Panc1 (cell line): Measurements from ENCODE around the gene MYO1B. TPM values are rescaled to one million over a fixed set of nuclear protein-coding genes. Genes with fewer than 3 reads are reported as not detected.

Experiments
- ATAC-seq: fragments of 200-7000 bp; cut with Tn5 transposase; 2 replicates; pipeline ENCODE4 v1.9.1; 2020; ENCODE audit warnings: mild to moderate bottlenecking, moderate library complexity
- BruUV-seq: library from RNA; stranded (reverse); fragments of 400-500 nt; replicated peaks from 2 replicates; lab custom pipeline; 2021; lab: Mats Ljungman, UMichigan
- CTCF ChIA-PET: fragments of 300-600 bp; sonication (Branson Sonifier 250); formaldehyde crosslinking; loops from one replicate; lab custom pipeline; 2022; ENCODE audit warnings: antibody characterized with exemption; lab: Charles Lee
- POLR2A ChIA-PET: fragments of 300-600 bp; sonication (Branson Sonifier 250); formaldehyde crosslinking; loops from one replicate; lab custom pipeline; 2022; ENCODE audit warnings: antibody characterized with exemption; lab: Charles Lee
- DNase-seq: peaks from one replicate; pipeline ENCODE4 v3.0.0-alpha.2; 2010; ENCODE audit warnings: low read depth, low spot score
- H3K27ac ChIP-seq: 2 replicates; pipeline ENCODE4 v1.5.1; 2011; ENCODE audit warnings: mild to moderate bottlenecking, low read length, inconsistent platforms
- H3K27me3 ChIP-seq: fragments of 200-500 bp; sonication (Bioruptor generic); 2 replicates; pipeline ENCODE4 v1.6.0; 2014; ENCODE audit warnings: low read length, inconsistent platforms; ENCODE audit not compliant: control insufficient read depth, insufficient read depth
- H3K36me3 ChIP-seq: fragments of 200-500 bp; sonication (Bioruptor generic); 2 replicates; pipeline ENCODE4 v1.5.1; 2014; ENCODE audit warnings: inconsistent platforms, mild to moderate bottlenecking, low read length, moderate library complexity; ENCODE audit not compliant: control insufficient read depth, insufficient read depth
- H3K4me1 ChIP-seq: 2 replicates; pipeline ENCODE4 v1.5.1; 2011; ENCODE audit warnings: inconsistent platforms, mild to moderate bottlenecking, low read length, moderate library complexity; ENCODE audit not compliant: control insufficient read depth, insufficient read depth
- H3K4me3 ChIP-seq, 2 experiments: 2 replicates each; pipeline ENCODE4 v1.5.1; 2011 to 2012; ENCODE audit warnings: low read depth in 2 of 2, low read length in 2 of 2, mild to moderate bottlenecking in 2 of 2, inconsistent platforms in 1 of 2, moderate library complexity in 1 of 2
- H3K9me3 ChIP-seq: fragments of 200-500 bp; sonication (Bioruptor generic); 2 replicates; pipeline ENCODE4 v1.5.1; 2014; ENCODE audit warnings: low read depth, mild to moderate bottlenecking, inconsistent platforms, low read length, moderate library complexity; ENCODE audit not compliant: control insufficient read depth, insufficient read depth
- CTCF ChIP-seq: fragments of 450-650 bp; IDR thresholded peaks from 2 replicates; pipeline ENCODE4 v1.5.1; 2017; ENCODE audit warnings: mild to moderate bottlenecking
- POLR2AphosphoS5 ChIP-seq: IDR thresholded peaks from 2 replicates; pipeline ENCODE4 v1.6.1; 2012; ENCODE audit warnings: mild to moderate bottlenecking, low read depth, low read length, moderate library complexity
- REST ChIP-seq, 2 experiments: IDR thresholded peaks; 2 replicates each; pipeline ENCODE4 v1.6.1; 2011 to 2012; ENCODE audit warnings: low read depth in 2 of 2, control low read depth in 1 of 2, low read length in 1 of 2, mild to moderate bottlenecking in 1 of 2, moderate library complexity in 1 of 2; ENCODE audit not compliant: insufficient read depth in 1 of 2
- SIN3A ChIP-seq: IDR thresholded peaks from 2 replicates; pipeline ENCODE4 v1.6.1; 2012; ENCODE audit warnings: low read depth, mild to moderate bottlenecking, low read length, moderate library complexity, borderline replicate concordance; ENCODE audit not compliant: insufficient read depth
- TCF7L2 ChIP-seq: IDR thresholded peaks from 2 replicates; pipeline ENCODE4 v1.6.1; 2011; ENCODE audit warnings: mild to moderate bottlenecking, low read depth, low read length, inconsistent platforms
- in situ Hi-C: cut with HindIII; loops from 2 replicates; pipeline ENCODE4 v1.10.0; 2016; ENCODE audit warnings: low sequenced_read_pairs, low pct_unique_long_range_greater_than_20kb
- intact Hi-C: fragments of 100-400 bp; cut with micrococcal nuclease; formaldehyde crosslinking; loops from one replicate; pipeline ENCODE4 v1.10.0; 2022; ENCODE audit not compliant: unreplicated experiment
- total RNA-seq: library from RNA; stranded (reverse); gene quantifications from one replicate; pipeline ENCODE4 v1.2.1, GENCODE V29; 2021; ENCODE audit not compliant: unreplicated experiment

The MYO1B gene
- total RNA-seq, 1 experiment from 2014 or later, result 51.5 TPM

- DNase-seq, result no peak
- ChIA-PET CTCF (no interaction called here), POLR2A (no interaction called here)
- ATAC-seq, result no peak
- no peaks in the 10 kb centered on the region for H3K4me1 ChIP-seq
- H3K27me3 ChIP-seq, result no peaks in the 10 kb centered on the region
- no peak overlapping the region for H3K27ac ChIP-seq
- in situ Hi-C loops (no loop called here), intact Hi-C loops (loop anchor here (10.0 kb wide), 1 partner anchor 218 kb away; no protein-coding TSS in a partner anchor)
- BruUV-seq, result no TSS peak
- no peaks in the 10 kb centered on the region for H3K9me3 ChIP-seq
- H3K4me3 ChIP-seq, result no peak overlapping the region
- TF ChIP-seq POLR2AphosphoS5, result no peak
- no peak for TF ChIP-seq CTCF
- no peak for TF ChIP-seq TCF7L2
- no peak for TF ChIP-seq SIN3A
- no peak for TF ChIP-seq REST (IDR thresholded peaks at IDR 0.05; ENCODE audit: insufficient read depth in 1 of 2, low read depth in 2 of 2, low read length in 1 of 2)
- H3K36me3 ChIP-seq, result peaks cover 4% of the 10 kb centered on the region; the same call in 1 of the 2 replicates
Measured at GRCh38 chr2:191382801-191383200, 137.6 kb downstream of the MYO1B start.

GRCh38 chr2:191383486-191383885 is 138.3 kb downstream of the MYO1B start:
- POLR2A ChIA-PET, result no interaction called here
- Histone ChIP-seq H3K27ac (no peak overlapping the region), H3K27me3 (no peaks in the 10 kb centered on the region), H3K36me3 (peaks cover 4% of the 10 kb centered on the region; the same call in 1 of the 2 replicates), H3K9me3 (no peaks in the 10 kb centered on the region), H3K4me3 (no peak overlapping the region), H3K4me1 (no peaks in the 10 kb centered on the region)
- TF ChIP-seq SIN3A (no peak), REST (IDR thresholded peaks at IDR 0.05; ENCODE audit: insufficient read depth in 1 of 2, low read depth in 2 of 2, low read length in 1 of 2) (no peak), POLR2AphosphoS5 (no peak), CTCF (no peak), TCF7L2 (no peak)
- CTCF ChIA-PET, result interaction anchor here (0.6 kb wide), 1 partner anchor 579 kb away, joined by 5 read pairs; no protein-coding TSS in a partner anchor
- no TSS peak for BruUV-seq
- ATAC-seq, result no peak
- no peak for DNase-seq
- in situ Hi-C loops, result no loop called here
- intact Hi-C loops, result loop anchor here (10.0 kb wide), 1 partner anchor 219 kb away; no protein-coding TSS in a partner anchor
